NCI-H82 (cell line): ENCODE data around the gene RHOT2.
A peak's percentile ranks its signal among the peaks of the same experiment; 100 is the strongest.

Experiments
- DNase-seq: peaks from one replicate; lab custom pipeline; 2025; lab: John Stamatoyannopoulos, UW

Gene RHOT2

DNA sequence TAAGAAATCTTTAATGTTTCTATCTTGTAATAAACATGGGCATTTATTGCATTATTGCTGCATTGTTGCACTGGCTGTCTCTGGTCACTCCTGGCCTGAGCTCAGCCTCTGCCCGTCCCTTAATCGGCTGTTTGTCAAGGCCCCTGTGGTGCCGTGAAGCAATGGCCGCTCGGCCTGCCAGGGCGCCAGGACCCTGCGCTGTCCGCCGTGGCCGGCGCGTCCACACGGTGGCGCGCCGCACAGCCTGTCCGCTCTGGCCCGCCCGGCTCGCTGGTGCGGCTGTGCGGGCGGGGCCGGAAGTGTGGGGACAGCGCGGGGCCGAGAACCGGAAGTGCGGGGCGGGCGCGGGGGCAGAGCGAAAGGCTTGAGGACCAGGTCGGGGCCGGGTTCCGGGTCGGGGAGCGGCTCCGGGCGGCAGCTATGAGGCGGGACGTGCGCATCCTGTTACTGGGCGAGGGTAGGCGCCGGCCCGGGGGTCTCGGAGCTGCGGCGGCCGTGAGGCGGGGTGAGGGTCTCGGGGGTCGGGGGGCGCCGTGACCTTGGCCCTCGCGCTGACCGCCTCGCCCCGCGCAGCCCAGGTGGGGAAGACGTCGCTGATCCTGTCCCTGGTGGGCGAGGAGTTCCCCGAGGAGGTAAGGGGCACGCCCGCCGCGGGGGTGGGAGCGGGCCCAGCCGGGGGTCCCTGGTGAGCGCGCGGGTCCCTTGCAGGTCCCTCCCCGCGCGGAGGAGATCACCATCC, at the start of gene RHOT2:
Gene RHOT2 (plus strand): TSS at position 353 of the 739 bp plus-strand sequence. CDS start 68 bp downstream, at position 421.
- DNase-seq = peak; percentile 93

DNA sequence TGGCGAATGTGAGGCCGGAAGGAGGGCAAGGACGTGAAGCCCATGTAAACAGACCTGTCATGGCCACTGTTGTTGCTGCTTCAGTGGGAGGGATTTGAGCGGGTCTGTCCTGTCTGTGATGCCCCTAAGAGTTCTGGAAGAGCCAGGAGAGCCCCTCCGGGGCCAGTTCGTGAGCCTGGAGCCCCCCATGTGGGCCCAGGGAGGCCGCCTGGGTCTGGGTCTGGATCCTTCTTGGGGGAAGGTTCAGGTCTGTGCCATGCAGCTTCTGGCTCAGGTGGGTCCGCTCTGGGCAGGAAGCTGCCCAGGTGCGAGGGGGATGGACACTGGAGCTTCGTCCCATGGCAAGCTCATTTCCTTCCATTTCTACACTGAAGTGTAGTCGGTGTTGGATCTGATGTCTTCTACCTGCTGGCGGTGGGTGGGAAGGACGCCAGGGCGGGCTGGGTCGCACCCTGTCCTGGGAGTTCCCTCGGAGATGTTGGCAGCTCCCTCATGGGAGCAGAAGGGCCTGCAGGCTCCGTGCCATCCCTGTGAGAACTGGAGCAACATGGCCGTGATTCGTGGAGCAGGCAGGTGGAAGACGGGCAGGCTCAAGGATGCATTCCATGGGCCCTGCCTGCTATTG, 48.3 kb upstream of the RHOT2 start:
- DNase-seq = no peak

DNA sequence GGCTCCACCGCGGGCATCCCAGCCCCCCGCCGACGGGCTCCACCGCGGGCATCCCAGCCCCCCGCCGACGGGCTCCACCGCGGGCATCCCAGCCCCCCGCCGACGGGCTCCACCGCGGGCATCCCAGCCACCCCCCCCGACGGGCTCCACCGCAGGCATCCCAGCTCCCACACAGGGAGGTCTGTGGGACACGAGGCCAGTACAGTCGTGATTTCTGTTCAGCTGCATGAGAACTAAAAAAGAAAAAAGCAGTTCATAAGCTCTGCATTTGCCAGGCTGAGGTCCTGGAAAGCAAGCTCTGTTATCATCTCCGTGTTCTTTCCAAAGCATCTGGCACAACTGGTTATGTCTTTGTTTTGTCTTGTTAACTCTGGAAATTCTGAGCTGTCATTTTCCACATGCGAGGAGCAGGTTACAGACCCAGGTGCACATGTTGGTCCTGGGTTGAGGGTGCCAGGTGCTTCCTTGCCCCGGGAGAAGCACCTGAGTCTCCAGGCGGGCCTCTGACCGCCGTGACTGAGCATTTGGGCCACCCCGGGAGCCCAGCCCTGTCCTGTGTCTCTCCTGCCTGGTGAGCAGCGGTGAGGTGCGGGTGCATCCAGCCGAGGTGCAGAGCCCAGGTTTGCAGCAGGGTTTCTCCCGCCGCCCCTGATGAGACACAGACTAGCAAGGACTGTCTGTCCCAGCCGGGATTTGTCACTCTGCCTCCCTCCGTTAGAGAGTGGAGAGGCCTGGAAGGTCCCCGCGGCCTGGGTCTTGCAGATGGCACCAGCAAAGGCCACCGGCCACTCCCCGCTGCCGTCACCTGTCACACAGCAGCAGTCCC, 47.0 kb upstream of the RHOT2 start:
- DNase-seq = no peak

DNA sequence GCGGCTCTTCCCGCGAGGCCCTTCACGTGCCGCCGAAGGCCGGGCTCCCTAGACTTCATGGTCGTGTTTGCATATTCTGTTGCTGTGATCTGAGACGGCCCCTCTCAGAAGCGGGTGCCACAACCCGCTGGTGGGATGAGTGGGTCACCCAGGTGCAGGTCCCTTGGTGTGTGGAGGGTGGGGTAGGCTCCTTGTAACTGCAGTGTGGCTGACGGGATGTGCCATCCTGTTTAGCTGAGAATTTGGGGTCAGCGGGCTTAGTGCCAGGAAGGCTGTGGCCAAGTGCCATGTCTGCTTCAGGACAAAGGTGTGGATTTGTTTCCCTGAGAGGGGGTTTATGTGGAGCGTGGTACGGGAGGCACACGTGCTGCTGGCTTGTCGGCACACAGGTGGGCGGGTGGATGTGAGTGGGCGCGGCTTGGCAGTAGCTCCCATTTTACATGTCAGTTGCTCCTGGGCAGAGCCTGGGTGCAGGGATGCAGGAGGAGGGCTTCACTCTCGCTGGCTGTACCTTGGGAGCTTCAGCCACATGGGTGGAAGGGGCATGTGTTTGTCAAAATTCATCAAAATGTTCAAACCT, 46.3 kb upstream of the RHOT2 start:
- DNase-seq = no peak

DNA sequence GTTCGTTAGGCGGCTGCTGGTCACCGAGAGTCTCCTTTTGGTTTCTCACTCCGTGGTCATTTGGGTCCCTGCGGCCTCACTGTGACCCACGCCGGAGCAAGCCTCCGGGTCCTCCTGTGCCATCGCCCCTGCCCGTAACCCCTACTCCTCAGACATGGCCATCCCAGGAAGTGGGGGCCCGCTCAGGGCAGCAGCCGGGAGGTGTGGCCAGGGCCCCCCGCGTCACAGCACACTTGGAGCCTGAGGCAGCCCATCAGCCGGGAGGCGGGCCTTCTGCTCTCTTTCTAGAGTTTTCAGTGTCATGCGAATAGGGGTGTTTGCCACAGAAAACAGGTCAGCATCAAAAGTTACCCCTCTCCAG, 45.0 kb upstream of the RHOT2 start:
- no peak for DNase-seq

DNA sequence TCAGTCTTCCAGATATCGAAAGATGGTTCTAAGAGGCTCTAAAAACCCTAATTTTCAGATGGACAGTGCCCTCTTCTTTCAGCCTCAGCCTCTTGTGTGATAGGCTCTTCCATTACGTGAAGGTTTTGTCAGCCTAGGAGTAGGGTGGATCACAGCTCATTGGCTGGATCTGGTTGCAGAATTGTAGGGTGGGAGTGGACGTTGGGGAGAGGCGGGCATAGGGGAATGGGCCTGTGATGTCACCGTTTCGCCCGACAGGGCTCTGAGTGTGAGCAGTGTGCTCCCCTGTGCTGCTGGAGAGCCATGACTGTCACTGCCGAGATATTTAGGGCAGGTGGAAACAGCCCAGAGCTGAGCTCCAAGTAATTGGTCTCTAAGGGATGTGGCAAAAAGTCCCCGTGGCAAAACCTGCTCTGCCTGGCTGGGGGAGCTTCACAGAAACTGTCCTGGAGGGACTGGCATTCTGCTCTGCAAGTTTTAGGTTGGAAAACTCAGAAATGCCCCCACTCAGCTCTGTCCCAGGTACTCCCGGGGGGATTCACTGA, 43.3 kb upstream of the RHOT2 start:
- DNase-seq = no peak

DNA sequence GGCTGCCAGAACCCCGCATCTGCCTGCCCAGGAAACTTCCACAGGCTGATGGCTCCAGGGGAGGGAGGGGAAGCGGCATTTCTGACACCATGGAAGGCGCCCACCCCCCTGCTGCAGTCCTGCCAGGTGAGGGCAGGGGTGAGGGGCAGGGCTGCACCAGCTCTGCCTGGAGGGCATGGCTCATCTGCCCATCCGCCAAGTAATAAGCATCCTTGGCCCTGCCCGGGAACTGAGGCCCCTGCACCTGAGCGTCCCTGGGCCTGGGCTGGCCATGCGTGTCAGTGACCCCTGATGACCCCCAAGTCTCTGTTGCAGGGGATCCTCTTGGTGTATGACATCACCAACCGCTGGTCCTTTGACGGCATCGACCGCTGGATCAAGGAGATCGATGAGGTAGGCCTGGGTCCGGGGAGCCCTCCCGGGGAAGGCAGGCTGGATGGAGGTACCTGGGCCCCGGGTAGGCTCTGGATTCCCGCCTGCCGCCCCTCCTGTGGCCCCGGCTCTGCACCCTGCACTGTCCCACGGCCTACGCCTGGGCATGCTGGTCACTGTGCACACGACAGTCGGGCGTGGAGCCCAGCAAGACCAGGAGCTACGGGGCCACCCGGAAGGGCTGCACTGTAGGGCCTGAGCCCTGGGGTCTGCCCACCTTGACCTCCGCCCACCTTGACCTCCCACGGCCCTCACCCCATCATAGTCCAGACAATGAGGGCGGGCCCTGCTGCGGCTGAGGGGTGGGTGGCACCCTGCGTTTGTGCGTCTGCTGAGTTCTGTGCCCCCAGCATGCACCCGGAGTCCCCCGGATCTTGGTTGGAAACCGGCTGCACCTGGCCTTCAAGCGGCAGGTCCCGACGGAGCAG, 42.6 kb upstream of the RHOT2 start:
- DNase-seq = no peak

DNA sequence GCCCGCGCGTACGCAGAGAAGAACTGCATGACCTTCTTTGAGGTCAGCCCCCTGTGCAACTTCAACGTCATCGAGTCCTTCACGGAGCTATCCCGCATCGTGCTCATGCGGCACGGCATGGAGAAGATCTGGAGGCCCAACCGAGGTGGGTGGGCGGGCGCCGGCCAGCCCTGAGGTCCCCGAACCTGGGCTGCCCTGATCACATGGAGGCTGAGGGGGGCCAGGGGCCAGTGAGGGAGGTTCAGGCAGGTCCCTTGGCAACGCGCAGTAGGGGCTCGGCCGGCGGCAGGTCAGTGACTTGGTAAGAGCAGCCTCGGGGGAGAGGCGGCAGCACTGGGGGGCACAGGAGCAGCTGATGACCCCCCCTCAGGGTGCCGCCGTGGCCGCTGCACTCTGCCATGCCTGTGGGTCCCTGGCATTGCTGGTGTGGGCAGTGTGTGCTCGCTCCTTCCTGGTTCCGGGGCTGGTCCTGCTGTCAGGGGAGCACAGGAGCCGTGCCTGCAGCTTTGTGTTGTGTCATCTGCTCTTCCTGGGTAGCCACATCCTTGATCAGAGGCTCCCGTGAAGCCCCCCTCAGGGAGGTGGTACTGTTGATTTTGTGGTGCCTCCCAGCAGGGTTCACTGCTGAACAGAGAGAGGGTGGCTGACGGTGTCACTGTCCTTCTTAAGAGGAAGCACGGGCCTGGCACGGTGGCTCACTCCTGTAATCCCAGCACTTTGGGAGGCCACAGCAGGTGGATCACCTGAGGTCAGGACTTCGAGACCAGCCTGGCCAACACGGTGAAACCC, 41.8 kb upstream of the RHOT2 start:
- no peak for DNase-seq

DNA sequence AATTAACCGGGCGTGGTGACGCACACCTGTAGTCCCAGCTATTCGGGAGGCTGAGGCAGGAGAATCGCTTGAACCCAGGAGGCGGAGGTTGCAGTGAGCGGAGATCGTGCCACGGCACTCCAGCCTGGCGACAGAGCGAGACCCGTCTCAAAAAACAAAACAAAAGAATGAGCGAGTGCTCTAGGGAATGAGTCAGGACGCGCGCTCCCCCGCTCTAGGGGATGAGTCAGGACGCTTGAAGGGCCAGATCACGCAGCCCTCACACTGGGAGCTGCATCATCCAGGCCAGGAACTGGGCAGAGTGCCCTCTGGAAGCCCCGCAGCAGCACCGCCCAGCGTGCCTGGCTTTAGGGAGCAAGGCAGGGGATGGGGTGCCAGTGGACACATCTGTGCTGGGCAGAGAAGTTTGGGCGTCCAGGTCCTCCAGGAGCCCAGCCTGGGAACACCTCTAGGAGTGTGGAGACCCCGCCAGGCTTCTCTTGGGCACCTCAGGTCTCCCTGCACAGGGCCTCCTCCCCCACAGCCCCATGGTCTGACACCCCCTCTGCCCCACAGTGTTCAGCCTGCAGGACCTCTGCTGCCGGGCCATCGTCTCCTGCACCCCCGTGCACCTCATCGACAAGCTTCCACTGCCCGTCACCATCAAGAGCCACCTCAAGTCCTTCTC, 41.0 kb upstream of the RHOT2 start:
- DNase-seq = no peak

DNA sequence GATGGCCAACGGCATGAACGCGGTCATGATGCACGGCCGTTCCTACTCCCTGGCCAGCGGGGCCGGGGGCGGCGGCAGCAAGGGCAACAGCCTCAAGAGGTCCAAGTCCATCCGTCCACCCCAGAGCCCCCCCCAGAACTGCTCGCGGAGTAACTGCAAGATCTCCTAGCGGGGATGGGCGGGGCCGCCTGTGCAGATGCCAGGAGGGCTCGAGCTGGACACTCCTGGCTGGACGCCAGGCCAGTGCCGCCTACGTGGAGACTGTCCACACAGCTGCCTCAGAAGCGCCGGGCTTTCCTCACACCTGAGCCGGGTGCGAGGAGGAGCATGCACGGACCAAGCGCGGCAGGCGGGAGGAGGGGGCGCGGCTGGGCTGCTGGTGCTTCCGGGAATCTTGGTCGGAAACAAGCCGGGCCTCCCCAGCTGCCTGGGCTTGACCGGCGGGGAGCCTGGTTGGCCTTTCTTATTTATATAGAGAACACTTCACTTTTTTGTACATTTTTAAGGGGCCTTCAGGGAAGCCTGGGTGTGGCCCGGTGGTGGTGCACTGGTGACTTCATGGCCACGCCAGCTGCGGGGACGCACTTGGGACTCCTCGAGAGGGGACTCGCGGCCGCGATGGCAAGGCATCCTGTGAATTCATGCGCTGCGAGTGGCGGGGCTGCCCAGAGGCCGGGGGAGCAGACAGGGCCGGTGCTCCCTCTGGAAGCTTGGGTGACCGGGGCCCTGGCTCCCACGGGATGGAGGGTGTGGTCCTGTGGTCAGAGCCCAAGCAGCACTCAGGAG, 40.3 kb upstream of the RHOT2 start:
- no peak for DNase-seq

DNA sequence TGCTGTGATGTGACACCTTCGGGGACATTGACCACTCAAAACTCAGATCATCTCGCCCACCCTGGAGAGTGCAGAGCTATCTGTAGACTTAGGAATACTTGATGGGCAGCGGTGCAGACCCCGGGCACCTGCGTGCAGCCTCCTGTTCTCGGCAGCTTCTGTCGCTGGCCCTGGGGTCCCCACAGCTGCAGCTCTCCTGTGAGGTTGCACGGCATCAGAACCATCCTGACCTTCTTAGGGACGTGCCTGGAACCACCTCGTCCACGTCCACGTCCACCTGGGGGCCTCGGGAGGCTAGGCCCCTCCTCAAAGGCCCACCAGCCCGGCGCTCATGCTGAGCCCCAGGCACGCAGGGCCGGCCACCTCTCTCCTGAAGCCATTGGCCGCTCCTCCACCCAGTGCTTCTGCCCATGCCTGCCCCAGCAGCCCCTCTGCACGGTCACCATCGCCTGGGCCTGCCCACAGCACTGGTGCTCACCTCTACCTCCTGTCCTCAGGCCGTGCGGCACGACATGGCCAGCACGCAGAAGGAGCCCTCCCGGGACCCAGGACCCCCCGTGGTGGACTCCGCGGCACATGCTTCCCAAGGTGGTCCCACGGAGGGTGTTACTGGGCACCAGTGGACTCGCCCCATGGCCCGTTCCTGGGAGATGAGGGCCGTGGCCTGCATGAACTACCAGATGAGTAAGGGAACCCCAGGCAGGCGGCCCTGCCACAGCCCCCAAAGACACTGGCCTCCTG, 39.4 kb upstream of the RHOT2 start:
- DNase-seq = no peak

DNA sequence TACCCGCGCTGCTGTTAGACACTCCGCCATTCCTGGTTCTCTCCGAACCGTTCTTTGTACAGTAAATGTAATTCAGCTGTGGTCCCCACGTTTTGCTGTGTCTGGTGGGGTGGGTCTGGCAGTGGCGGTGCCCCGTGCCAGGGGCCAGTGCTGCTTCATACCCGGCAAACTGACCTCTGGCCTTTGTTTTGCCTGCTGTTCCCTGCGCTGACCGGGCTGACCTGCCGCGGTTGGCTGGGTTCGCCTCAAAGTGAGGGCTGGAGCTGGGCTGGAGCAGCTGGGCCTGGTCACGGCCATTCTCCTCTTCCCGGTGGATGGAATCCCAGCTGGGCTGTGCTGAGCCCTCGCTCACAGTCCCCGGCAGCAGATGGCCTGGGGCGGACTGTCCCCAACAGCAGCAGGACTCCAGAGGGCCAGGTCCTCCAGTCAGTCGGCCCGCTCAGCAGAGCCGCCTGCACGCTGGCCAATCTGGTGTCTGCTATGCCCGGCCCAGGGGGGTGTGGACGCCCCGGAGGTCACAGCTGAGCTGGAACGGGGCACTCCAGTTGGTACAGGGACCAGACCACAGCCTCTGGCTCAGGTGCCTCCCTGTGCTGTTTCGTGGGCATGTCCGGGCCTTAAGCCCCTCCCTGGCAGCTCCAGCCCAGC, 38.6 kb upstream of the RHOT2 start:
- peak; percentile 80 for DNase-seq

DNA sequence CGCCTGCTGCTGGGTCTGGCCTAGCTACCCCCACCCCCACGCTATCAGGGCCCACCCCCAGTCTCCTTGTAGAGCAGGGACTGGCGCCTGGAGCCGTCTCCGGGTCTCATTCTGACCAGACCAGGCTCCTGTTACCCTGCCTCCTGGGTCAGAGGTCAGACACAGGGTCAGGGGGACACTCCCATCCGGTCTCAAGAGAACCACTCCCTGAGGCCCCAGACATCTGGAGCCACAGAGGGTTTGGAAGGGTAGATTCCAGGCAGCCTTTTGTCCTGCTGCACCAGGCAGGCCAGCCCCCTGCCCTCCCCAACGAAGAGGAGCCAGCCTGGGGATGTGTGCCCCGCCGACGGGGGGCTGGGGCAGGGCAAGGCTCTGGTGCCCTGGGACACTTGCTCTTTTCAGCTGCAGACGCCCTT, 38.1 kb upstream of the RHOT2 start:
- DNase-seq = no peak

DNA sequence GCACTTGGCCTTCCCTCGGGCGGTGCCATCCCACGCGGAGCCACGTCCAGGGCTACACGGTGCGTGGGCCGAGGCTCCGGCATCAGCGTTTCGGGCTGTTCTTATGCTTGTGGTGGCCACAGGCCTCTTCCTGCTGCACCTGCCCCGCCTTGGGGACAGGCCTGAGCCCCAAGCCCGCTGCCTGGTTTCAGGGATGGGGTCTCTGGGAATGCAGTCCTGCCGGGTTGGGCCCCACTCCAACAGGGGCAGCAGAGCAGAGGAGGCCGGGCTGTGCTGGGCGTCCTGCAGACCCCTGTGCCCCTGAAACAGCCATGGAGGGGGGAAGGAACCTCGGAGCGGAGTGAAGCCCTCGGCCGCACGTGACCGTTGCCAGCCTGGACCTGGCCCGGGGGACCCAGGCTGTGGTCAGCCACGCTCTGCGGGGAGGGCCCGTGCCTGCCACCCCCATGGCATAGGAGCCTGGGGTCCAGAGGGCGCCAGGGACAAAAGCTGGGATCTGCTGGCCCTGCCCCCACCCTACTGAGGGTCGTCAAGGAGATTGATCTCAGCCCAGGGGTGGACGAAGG, 37.6 kb upstream of the RHOT2 start:
- DNase-seq = no peak

DNA sequence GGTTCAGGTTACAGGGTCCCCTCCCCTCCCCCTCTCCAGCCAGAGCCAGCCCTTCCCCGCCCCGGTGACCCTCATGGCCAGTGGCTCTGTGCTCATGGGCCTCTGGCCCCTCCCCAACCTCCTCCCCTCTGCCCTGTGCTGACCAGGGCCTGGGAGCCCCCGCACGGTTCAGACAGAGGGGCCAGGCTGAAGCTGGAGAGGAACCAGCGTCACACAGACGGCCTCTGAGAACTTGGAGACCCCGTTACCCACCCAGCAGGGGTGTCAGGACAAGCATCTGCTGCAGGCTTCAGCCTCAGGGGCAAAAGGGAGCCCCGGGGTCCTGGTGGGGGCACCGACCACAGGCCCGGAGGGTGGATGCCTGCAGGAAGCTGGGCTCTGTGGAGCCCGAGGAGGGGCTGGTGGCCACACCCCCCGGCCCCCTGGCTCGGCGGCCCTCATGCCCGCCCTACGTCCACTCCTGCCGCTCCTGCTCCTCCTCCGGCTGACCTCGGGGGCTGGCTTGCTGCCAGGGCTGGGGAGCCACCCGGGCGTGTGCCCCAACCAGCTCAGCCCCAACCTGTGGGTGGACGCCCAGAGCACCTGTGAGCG, 37.0 kb upstream of the RHOT2 start, which contains the start of gene WFIKKN1:
Gene WFIKKN1 (plus strand): TSS at position 171 of the 591 bp plus-strand sequence. CDS start 269 bp downstream, at position 440.
- no peak for DNase-seq

DNA sequence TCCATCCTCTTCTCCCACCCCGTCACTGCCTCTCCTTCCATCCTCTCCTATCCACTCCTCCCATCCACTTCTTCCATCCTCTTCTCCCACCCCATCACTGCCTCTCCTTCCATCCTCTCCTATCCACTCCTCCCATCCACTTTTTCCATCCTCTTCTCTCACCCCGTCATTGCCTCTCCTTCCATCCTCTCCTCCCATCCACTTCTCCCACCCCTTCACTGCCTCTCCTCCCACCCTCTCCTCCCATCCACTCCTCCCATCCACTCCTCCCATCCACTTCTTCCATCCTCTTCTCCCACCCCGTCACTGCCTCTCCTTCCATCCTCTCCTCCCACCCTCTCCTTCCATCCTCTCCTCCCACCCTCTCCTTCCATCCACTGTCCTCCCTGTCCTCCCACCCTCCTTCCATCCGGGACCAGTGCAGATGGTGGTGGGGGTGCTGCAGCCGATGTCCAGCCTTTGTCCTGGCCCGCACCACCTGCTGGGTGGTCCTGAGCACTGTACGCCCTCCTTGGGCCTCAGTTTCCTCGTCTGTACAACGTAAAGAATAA, 36.0 kb upstream of the RHOT2 start:
- DNase-seq = no peak
